Measurements from ENCODE around the gene OVOL2.

DNA sequence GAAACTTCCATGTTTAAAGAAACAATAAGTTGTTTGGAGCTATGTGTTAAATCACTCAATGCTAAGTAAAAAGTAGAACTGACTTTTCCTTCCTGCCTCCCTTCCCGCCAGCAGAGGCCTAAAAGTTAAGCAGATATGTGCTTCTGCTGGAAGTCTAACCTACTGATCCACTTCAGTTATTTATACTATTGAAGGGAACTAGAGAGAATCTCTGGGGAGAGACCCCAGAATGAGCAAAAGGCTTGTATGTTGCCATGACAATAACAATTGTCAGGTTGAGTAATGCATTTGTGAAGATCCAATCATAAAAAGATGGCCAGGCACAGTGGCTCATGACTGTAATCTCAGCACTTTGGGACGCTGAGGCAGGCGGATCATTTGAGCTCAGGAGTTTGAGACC, 64.2 kb downstream of the OVOL2 start:
- no peak for TF ChIP-seq CTCF (IDR thresholded peaks at IDR 0.05; ENCODE audit: insufficient read depth, low read length, poor library complexity, severe bottlenecking)
- TF ChIP-seq EZH2phosphoT487 (conservative IDR thresholded peaks at IDR 0.05; ENCODE audit: low read length) = no peak

Measured in SU-DHL-6 (cell line).